Inflammatory macrophage treated with lipopolysaccharide for 4 hours (primary cell): ENCODE measurements around the gene NKX3-2.
A peak's percentile ranks its signal among the peaks of the same experiment; 100 is the strongest.

ENCODE experiments used
- DNase-seq: peaks from one replicate; pipeline ENCODE4 v3.0.0-alpha.2; 2020

Gene NKX3-2

DNA sequence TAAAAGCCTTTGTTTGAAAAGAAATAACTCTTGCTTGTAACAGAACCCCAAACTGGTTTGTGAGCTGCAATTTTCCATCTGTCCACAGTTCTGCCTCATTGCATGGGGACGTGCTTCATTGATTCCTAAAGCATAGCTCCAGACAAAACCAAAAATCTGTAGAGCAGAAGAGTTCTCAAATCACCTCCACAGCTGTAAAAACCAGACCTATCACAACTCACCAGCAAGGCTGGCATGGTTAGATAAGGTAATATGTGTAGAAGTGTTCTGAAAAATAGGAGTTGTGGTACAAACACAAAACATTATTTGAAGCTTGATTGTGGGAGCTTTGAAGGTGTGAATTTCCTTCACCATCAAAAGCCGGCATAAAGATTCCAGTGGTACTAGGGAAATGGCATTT is 47.7 kb downstream of the NKX3-2 start:
- DNase-seq: no peak

DNA sequence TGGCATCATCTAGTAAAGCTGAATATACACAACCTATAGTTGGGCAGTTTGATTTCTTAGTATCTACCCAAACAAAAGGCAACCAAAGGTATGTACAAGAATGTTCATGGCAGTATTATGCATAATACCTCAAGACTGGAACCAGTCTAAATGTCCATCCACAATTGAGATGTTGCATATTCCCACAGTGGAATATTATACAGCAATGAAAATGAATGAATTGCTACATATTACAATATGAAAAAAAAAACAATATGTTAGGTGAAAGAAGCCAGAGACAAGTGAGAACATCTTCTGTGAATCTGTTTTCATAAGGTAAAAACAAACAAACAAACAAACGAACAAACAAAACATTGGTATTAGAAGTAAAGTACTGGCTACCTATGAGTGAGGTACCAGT is 48.6 kb downstream of the NKX3-2 start:
- DNase-seq: no peak

DNA sequence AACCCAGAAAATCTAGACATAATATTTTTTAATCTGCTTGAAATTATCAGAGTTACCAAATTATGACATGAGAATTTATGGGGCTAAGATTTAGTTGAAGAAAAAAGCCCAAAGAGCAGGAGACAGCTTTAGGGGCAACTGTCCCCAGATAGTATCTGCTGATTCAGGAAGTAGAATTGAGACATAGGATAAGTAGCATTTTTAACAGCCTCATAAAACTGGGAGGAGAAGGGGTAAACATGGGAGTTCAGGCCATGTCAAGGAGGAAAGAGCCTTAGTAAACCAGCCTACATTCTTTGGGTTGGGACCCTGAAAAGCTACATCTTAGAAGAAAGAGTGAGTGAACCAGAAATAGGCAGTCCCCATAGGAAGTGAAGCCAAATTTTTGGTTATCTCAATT is 50.5 kb downstream of the NKX3-2 start:
- no peak for DNase-seq

DNA sequence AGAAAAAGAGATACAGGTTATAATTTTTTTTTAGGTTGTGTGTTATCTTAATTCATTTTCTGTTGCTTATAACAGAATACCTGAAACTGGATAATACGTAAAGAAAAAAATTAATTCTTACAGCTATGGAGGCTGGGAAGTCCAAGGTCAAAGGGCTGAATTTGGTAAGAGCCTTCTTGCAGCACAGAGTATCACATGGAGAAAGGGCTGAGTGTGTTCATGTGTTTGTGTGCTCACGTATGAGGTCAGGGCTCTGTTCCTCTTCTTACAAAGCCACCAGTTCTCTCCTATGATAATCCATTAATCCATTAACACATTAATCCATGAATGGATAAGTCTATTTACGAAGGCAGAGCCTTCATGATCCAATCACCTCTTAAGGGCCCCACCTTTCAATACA is 51.6 kb downstream of the NKX3-2 start:
- DNase-seq: peak; percentile 69
